ENCODE data around the gene ABLIM1.

DNA sequence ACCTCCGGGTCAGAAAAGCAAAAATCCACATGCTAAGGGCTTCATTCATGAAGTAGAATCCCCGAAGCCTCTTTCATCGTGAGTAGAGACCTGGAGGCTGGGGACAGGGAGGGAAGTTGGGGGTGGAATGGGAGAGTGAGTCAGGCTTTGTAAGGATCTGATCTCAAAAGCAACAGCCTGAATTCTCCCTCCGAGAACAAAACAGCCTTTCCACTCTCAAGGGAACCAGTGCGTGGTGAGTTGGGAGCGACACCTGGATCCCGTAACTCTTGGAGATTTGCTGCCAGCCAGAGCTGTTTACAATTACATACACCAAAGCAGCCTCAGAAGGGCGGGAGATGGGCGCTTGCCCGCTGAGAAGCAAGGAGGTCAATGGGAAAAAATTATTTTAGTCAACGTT lies 264.6 kb downstream of the ABLIM1 start:
- TF ChIP-seq, protein P1, sequence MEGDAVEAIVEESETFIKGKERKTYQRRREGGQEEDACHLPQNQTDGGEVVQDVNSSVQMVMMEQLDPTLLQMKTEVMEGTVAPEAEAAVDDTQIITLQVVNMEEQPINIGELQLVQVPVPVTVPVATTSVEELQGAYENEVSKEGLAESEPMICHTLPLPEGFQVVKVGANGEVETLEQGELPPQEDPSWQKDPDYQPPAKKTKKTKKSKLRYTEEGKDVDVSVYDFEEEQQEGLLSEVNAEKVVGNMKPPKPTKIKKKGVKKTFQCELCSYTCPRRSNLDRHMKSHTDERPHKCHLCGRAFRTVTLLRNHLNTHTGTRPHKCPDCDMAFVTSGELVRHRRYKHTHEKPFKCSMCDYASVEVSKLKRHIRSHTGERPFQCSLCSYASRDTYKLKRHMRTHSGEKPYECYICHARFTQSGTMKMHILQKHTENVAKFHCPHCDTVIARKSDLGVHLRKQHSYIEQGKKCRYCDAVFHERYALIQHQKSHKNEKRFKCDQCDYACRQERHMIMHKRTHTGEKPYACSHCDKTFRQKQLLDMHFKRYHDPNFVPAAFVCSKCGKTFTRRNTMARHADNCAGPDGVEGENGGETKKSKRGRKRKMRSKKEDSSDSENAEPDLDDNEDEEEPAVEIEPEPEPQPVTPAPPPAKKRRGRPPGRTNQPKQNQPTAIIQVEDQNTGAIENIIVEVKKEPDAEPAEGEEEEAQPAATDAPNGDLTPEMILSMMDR (conservative IDR thresholded peaks at IDR 0.05 in 1 of 2, IDR thresholded peaks at IDR 0.05 in 1 of 2; ENCODE audit: extremely low read depth in 1 of 2, insufficient read depth in 1 of 2, low read depth in 1 of 2, low read length in 2 of 2) = no peak
- no peak for TF ChIP-seq EZH2 (IDR thresholded peaks at IDR 0.05; ENCODE audit: borderline replicate concordance, low read length)
